HL-60 (cell line): ENCODE data around the gene CHSY1.

ENCODE experiments used
- DNase-seq, 2 experiments: peaks; one replicate each; pipeline ENCODE4 v3.0.0-alpha.2; 2010 to 2020; ENCODE audit warnings: low read depth in 1 of 2, low spot score in 1 of 2
- H3K27ac ChIP-seq: fragments of 250-450 bp; sonication (Bioruptor Pico); replicated peaks from 2 replicates; pipeline ENCODE4 v1.5.1; 2020; ENCODE audit warnings: mild to moderate bottlenecking, moderate library complexity
- H3K27me3 ChIP-seq: fragments of 250-450 bp; sonication (Bioruptor Pico); 2 replicates; pipeline ENCODE4 v1.5.1; 2021; ENCODE audit warnings: mild to moderate bottlenecking, moderate library complexity; ENCODE audit not compliant: insufficient read depth, poor library complexity, severe bottlenecking
- H3K4me3 ChIP-seq: replicated peaks from 2 replicates; pipeline ENCODE4 v1.5.1; 2011; ENCODE audit warnings: mild to moderate bottlenecking, control low read depth, low read length; ENCODE audit not compliant: insufficient read depth
- CTCF ChIP-seq: IDR thresholded peaks from one replicate; pipeline ENCODE4 v1.5.1; 2011; ENCODE audit warnings: low read length, control low read depth, inconsistent platforms; ENCODE audit not compliant: insufficient read depth
- GABPA ChIP-seq: IDR thresholded peaks from 2 replicates; pipeline ENCODE4 v1.6.1; 2012; ENCODE audit warnings: low read depth
- POLR2AphosphoS5 ChIP-seq: IDR thresholded peaks from 2 replicates; pipeline ENCODE4 v1.6.1; 2012; ENCODE audit warnings: low read depth
- REST ChIP-seq: IDR thresholded peaks from 2 replicates; pipeline ENCODE4 v1.6.1; 2012; ENCODE audit warnings: low read depth; ENCODE audit not compliant: insufficient replicate concordance
- SPI1 ChIP-seq: IDR thresholded peaks from 2 replicates; pipeline ENCODE4 v1.6.1; 2012; ENCODE audit warnings: low read depth, mild to moderate bottlenecking, borderline replicate concordance

The CHSY1 gene

DNA sequence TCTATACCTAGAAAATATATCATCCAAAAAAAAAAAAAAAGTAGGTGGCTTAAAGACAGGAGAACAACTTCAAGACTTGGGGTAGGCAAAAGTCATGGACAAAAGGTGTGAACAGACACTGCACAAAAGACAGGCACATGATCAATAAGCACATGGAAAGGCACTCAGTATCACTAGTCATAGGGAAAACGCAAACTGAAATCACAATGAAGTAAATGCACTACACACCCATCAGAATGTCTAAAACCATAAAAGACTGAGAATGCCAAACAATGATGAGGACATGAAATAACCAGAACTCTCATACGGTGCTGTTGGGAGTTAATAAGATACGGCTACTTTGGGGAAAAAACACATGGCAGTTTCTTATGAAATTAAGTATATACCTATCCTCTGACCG is 40.0 kb downstream of the CHSY1 start:
- Histone ChIP-seq H3K27ac (no peak overlapping the region), H3K27me3 (no peaks in the 10 kb centered on the region), H3K4me3 (no peak overlapping the region)
- DNase-seq = no peak
- TF ChIP-seq POLR2AphosphoS5 = no peak
- no peak for TF ChIP-seq CTCF
- TF ChIP-seq SPI1 = no peak
- TF ChIP-seq REST = no peak
- no peak for TF ChIP-seq GABPA

GRCh38 chr15:101210466-101210865 is 41.4 kb downstream of the CHSY1 start:
- H3K27me3 ChIP-seq = no peaks in the 10 kb centered on the region
- peak overlapping the region; percentile 86 for H3K27ac ChIP-seq
- TF ChIP-seq REST (no peak), SPI1 (peak; percentile 82)
- no peak for DNase-seq
- no peak overlapping the region for H3K4me3 ChIP-seq

- DNase-seq = no peak
- peak overlapping the region; percentile 86 for H3K27ac ChIP-seq
- no peak for TF ChIP-seq POLR2AphosphoS5
- TF ChIP-seq REST = no peak
- no peak for TF ChIP-seq GABPA
- no peak for TF ChIP-seq SPI1
- TF ChIP-seq CTCF = no peak
- H3K4me3 ChIP-seq = no peak overlapping the region
- H3K27me3 ChIP-seq = no peaks in the 10 kb centered on the region
These were observed 41.8 kb downstream of the CHSY1 start for GRCh38 chr15:101210058-101210457.

DNA sequence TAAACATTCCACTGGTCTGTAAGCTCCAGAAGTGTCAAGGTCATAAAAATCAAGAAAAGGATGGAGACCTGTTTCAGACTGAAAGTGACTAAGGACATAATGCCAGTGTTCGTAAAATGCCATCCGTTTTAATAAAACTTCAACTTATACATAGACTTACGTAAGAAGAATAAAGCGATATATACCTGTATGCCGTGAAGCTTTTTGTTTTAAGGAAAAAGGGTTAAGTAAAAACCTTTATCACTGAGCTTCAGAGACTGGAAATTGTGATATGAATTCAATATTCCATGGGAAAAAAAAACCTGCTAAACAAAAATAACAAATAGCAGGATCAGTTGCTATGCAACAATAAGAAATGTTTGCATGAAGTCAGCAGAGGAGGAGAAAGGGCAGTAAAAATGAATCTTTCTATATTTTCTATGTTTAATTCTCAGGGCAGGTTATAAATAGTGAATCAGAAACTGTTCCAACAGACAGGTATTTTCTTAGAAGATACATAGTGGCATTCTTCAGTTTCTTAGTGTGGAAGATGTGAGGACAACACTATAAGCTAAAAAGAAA is 42.5 kb downstream of the CHSY1 start:
- no peak for DNase-seq
- Histone ChIP-seq H3K4me3 (no peak overlapping the region), H3K27me3 (no peaks in the 10 kb centered on the region), H3K27ac (peak overlapping the region; percentile 86)
- no peak for TF ChIP-seq SPI1
- no peak for TF ChIP-seq CTCF
- no peak for TF ChIP-seq GABPA
- TF ChIP-seq POLR2AphosphoS5 = no peak
- no peak for TF ChIP-seq REST
